ENCODE data around the gene CD58.

CD58 gene

DNA sequence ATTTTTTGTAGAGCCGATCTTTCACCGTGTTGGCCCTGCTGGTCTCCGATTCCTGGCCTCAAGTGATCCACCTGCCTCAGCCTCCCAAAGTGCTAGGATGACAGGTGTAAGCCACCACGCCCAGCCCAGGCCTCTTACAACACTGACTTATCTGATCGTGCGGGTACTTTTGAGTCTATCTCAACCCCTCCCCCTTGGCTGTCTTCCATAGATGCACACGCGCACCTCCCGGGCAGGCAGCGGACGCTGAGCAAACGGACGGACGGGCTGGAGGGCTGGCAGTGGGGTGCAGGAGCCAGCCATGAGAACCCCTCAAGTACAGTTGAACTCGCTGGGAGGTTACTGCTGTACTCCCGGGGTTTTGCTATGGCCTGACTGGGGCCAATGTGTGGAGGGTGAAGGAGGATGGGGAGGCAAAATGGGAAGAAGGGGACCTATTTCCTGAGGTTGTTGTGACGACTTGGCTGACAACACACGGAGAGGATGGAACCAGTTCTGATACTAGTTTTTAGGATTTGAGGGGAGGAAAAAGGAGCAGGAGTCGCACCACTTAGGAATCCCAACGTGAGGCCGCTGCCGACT is 959 bp downstream of the CD58 start:
- DNase-seq, result no peak
- Histone ChIP-seq H3K27ac (no peak overlapping the region; the same call in 1 of the 2 replicates), H3K27me3 (ENCODE audit: insufficient read depth, low read depth, severe bottlenecking) (no peaks in the 10 kb centered on the region), H3K36me3 (no peaks in the 10 kb centered on the region), H3K4me3 (ENCODE audit: low read depth, low read length) (peak overlapping the region; percentile 78), H3K9me3 (ENCODE audit: severe bottlenecking) (no peaks in the 10 kb centered on the region)
- TF ChIP-seq, protein P1, sequence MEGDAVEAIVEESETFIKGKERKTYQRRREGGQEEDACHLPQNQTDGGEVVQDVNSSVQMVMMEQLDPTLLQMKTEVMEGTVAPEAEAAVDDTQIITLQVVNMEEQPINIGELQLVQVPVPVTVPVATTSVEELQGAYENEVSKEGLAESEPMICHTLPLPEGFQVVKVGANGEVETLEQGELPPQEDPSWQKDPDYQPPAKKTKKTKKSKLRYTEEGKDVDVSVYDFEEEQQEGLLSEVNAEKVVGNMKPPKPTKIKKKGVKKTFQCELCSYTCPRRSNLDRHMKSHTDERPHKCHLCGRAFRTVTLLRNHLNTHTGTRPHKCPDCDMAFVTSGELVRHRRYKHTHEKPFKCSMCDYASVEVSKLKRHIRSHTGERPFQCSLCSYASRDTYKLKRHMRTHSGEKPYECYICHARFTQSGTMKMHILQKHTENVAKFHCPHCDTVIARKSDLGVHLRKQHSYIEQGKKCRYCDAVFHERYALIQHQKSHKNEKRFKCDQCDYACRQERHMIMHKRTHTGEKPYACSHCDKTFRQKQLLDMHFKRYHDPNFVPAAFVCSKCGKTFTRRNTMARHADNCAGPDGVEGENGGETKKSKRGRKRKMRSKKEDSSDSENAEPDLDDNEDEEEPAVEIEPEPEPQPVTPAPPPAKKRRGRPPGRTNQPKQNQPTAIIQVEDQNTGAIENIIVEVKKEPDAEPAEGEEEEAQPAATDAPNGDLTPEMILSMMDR (IDR thresholded peaks at IDR 0.05; ENCODE audit: low read depth, low read length), result no peak

GRCh38 chr1:116569381-116569670 is 1.5 kb downstream of the CD58 start:
- no peaks in the 10 kb centered on the region for H3K27me3 ChIP-seq (ENCODE audit: insufficient read depth, low read depth, severe bottlenecking)
- TF ChIP-seq, protein P1 (IDR thresholded peaks at IDR 0.05; ENCODE audit: low read depth, low read length), result no peak
- no peaks in the 10 kb centered on the region for H3K36me3 ChIP-seq
- DNase-seq, result no peak
- no peak overlapping the region for H3K4me3 ChIP-seq (ENCODE audit: low read depth, low read length)
- H3K9me3 ChIP-seq (ENCODE audit: severe bottlenecking), result no peaks in the 10 kb centered on the region
- H3K27ac ChIP-seq, result no peak overlapping the region

GRCh38 chr1:116568662-116569380 is 2.0 kb downstream of the CD58 start:
- Histone ChIP-seq H3K36me3 (no peaks in the 10 kb centered on the region), H3K4me3 (ENCODE audit: low read depth, low read length) (no peak overlapping the region), H3K27me3 (ENCODE audit: insufficient read depth, low read depth, severe bottlenecking) (no peaks in the 10 kb centered on the region), H3K9me3 (ENCODE audit: severe bottlenecking) (no peaks in the 10 kb centered on the region), H3K27ac (no peak overlapping the region)
- TF ChIP-seq, protein P1 (IDR thresholded peaks at IDR 0.05; ENCODE audit: low read depth, low read length), result no peak
- no peak for DNase-seq

GRCh38 chr1:116567790-116568661 is 2.8 kb downstream of the CD58 start:
- no peaks in the 10 kb centered on the region for H3K36me3 ChIP-seq
- peaks cover 3% of the 10 kb centered on the region for H3K9me3 ChIP-seq (ENCODE audit: severe bottlenecking)
- DNase-seq, result no peak
- TF ChIP-seq, protein P1 (IDR thresholded peaks at IDR 0.05; ENCODE audit: low read depth, low read length), result no peak
- H3K4me3 ChIP-seq (ENCODE audit: low read depth, low read length), result no peak overlapping the region
- no peaks in the 10 kb centered on the region for H3K27me3 ChIP-seq (ENCODE audit: insufficient read depth, low read depth, severe bottlenecking)
- no peak overlapping the region for H3K27ac ChIP-seq

GRCh38 chr1:116565222-116565621 is 5.6 kb downstream of the CD58 start:
- DNase-seq, result no peak
- Histone ChIP-seq H3K4me3 (ENCODE audit: low read depth, low read length) (no peak overlapping the region), H3K36me3 (no peaks in the 10 kb centered on the region), H3K9me3 (ENCODE audit: severe bottlenecking) (peaks cover 3% of the 10 kb centered on the region), H3K27me3 (ENCODE audit: insufficient read depth, low read depth, severe bottlenecking) (no peaks in the 10 kb centered on the region), H3K27ac (no peak overlapping the region)
- TF ChIP-seq, protein P1 (IDR thresholded peaks at IDR 0.05; ENCODE audit: low read depth, low read length), result no peak
